Stimulated activated CD8-positive, alpha-beta memory T cell treated with anti-CD3 and anti-CD28 coated beads, Interleukin-4, amount 100 ng/mL, for 24 hours (primary cell): ENCODE results near the gene TSEN2.
"Not testable (repeated sequence)": the region's sequence is repeated elsewhere in the genome, so short reads cannot be mapped to it uniquely, and the experiment has no call there.

Source experiments
- DNase-seq: peaks from one replicate; pipeline ENCODE4 v3.0.0-alpha.2; 2020; ENCODE audit warnings: low read depth

TSEN2 gene

GRCh38 chr3:12472000-12472610 lies 12.2 kb upstream of the TSEN2 start:
- no peak for DNase-seq

GRCh38 chr3:12472796-12473195 lies 11.5 kb upstream of the TSEN2 start:
- DNase-seq, result no peak

- no peak for DNase-seq
Measured at GRCh38 chr3:12473511-12473910, 10.8 kb upstream of the TSEN2 start.

- no peak for DNase-seq
Measured at GRCh38 chr3:12476238-12476897, 7.9 kb upstream of the TSEN2 start.

- DNase-seq, result no peak
Measured at GRCh38 chr3:12477256-12477655, 7.0 kb upstream of the TSEN2 start.

GRCh38 chr3:12478326-12478725 lies 6.0 kb upstream of the TSEN2 start:
- no peak for DNase-seq

- DNase-seq, result not testable (repeated sequence)
Measured at GRCh38 chr3:12479198-12479597, 5.1 kb upstream of the TSEN2 start.

GRCh38 chr3:12479919-12480427 lies 4.3 kb upstream of the TSEN2 start:
- DNase-seq, result no peak

- no peak for DNase-seq
Measured at GRCh38 chr3:12483410-12483809, 870 bp upstream of the TSEN2 start.

- DNase-seq, result no peak
Measured at GRCh38 chr3:12483872-12484197, 445 bp upstream of the TSEN2 start.

GRCh38 chr3:12484983-12485327 lies 675 bp downstream of the TSEN2 start:
- no peak for DNase-seq

GRCh38 chr3:12486001-12486400 lies 1.7 kb downstream of the TSEN2 start:
- no peak for DNase-seq

GRCh38 chr3:12486916-12487315 lies 2.6 kb downstream of the TSEN2 start:
- DNase-seq, result no peak

- DNase-seq, result no peak
Measured at GRCh38 chr3:12487336-12487735, 3.1 kb downstream of the TSEN2 start.

- no peak for DNase-seq
Measured at GRCh38 chr3:12487786-12488185, 3.5 kb downstream of the TSEN2 start.

- no peak for DNase-seq
Measured at GRCh38 chr3:12489368-12489767, 5.1 kb downstream of the TSEN2 start.

GRCh38 chr3:12489832-12490231 lies 5.6 kb downstream of the TSEN2 start:
- DNase-seq, result no peak

GRCh38 chr3:12490547-12490946 lies 6.3 kb downstream of the TSEN2 start:
- no peak for DNase-seq

- DNase-seq, result no peak
Measured at GRCh38 chr3:12495749-12496452, 11.6 kb downstream of the TSEN2 start.

- no peak for DNase-seq
Measured at GRCh38 chr3:12496453-12496761, 12.1 kb downstream of the TSEN2 start.

GRCh38 chr3:12499474-12499873 lies 15.2 kb downstream of the TSEN2 start:
- DNase-seq, result no peak

- no peak for DNase-seq
Measured at GRCh38 chr3:12501360-12502020, 17.2 kb downstream of the TSEN2 start.
